HepG2 (cell line): ENCODE results near the gene CD34. TPM values are rescaled to one million over a fixed set of nuclear protein-coding genes. Genes with fewer than 3 reads are reported as not detected.

Source experiments
- ATAC-seq: fragments of 200-7000 bp; cut with Tn5 transposase; 3 replicates; pipeline ENCODE4 v1.9.1; 2020; ENCODE audit warnings: mild to moderate bottlenecking, moderate library complexity
- BruUV-seq: library from RNA; stranded (reverse); fragments of 400-500 nt; replicated peaks from 2 replicates; lab custom pipeline; 2021; lab: Mats Ljungman, UMichigan
- CTCF ChIA-PET: fragments of 300-600 bp; formaldehyde crosslinking; extraction: SDS; loops from one replicate; lab custom pipeline; 2021; ENCODE audit warnings: low total read pairs, inconsistent platforms, low intra/inter-chr PET ratio; lab: Yijun Ruan, JAX
- POLR2A ChIA-PET: fragments of 350-600 bp; sonication (Branson Sonifier 250); formaldehyde crosslinking; loops from one replicate; lab custom pipeline; 2020; ENCODE audit warnings: antibody characterized with exemption, inconsistent platforms; lab: Yijun Ruan, JAX
- DNase-seq: peaks from one replicate; pipeline ENCODE4 v3.0.0-alpha.2; 2015; ENCODE audit warnings: low spot score
- FAIRE-seq: peaks from 3 replicates; lab custom pipeline; 2011; peaks lifted over from hg19 to GRCh38; lab: Jason Lieb, UNC
- H2AFZ ChIP-seq: one replicate; pipeline ENCODE4 v1.6.1; 2011; ENCODE audit warnings: low read length, inconsistent platforms
- H3K27ac ChIP-seq: fragments of 300-600 bp; 3 replicates; pipeline ENCODE4 v1.8.0; 2011; ENCODE audit warnings: mixed run types, mild to moderate bottlenecking, mixed read lengths, low read length, inconsistent platforms; ENCODE audit not compliant: insufficient read depth; ENCODE audit errors: extremely low read length
- H3K27me3 ChIP-seq, 2 experiments: fragments of 200-600 bp in 1 of 2; 2 replicates in 1 of 2; 3 replicates in 1 of 2; pipeline versions ENCODE4 v1.6.0 to v1.8.0; 2011; ENCODE audit warnings: low read length in 2 of 2, mild to moderate bottlenecking in 2 of 2, moderate library complexity in 2 of 2, inconsistent platforms in 1 of 2; ENCODE audit not compliant: insufficient read depth in 2 of 2, control insufficient read depth in 1 of 2
- H3K36me3 ChIP-seq, 2 experiments: fragments of 200-600 bp in 1 of 2; replicated peaks in 1 of 2; 2 replicates in 1 of 2; 3 replicates in 1 of 2; pipeline versions ENCODE4 v1.5.1 to v1.8.0; 2011; ENCODE audit warnings: low read length in 2 of 2, inconsistent platforms in 1 of 2; ENCODE audit not compliant: insufficient read depth in 2 of 2, control insufficient read depth in 1 of 2
- H3K4me1 ChIP-seq: 2 replicates; pipeline ENCODE4 v1.5.1; 2012; ENCODE audit warnings: low read length, inconsistent platforms; ENCODE audit not compliant: insufficient read depth
- H3K4me2 ChIP-seq: 2 replicates; pipeline ENCODE4 v1.6.0; 2011; ENCODE audit warnings: low read depth, low read length, inconsistent platforms
- H3K4me3 ChIP-seq, 3 experiments: fragments of 200-600 bp in 1 of 3; sonication (generic), shearing (Covaris generic) in 1 of 3; replicated peaks in 1 of 3; 2 replicates each; pipeline ENCODE4 v1.5.1; 2011 to 2016; ENCODE audit warnings: low read length in 3 of 3, inconsistent platforms in 2 of 3, low read depth in 2 of 3, mild to moderate bottlenecking in 2 of 3, control low read depth in 1 of 3, mixed read lengths in 1 of 3; ENCODE audit not compliant: insufficient read depth in 1 of 3
- H3K79me2 ChIP-seq: one replicate; pipeline ENCODE4 v1.6.1; 2011; ENCODE audit warnings: low read length, inconsistent platforms; ENCODE audit not compliant: insufficient read depth
- H3K9ac ChIP-seq: 2 replicates; pipeline ENCODE4 v1.6.0; 2011; ENCODE audit warnings: mild to moderate bottlenecking, low read depth, low read length, inconsistent platforms; ENCODE audit not compliant: insufficient read depth
- H3K9me3 ChIP-seq: 2 replicates; pipeline ENCODE4 v1.5.1; 2012; ENCODE audit warnings: mild to moderate bottlenecking, low read length
- H4K20me1 ChIP-seq: 2 replicates; pipeline ENCODE4 v1.6.0; 2011; ENCODE audit warnings: inconsistent platforms, mild to moderate bottlenecking, low read length, moderate library complexity; ENCODE audit not compliant: insufficient read depth
- ADNP ChIP-seq: sonication (generic); formaldehyde crosslinking; IDR thresholded peaks from 2 replicates; pipeline ENCODE4 v1.4.0; 2020; ENCODE audit warnings: missing genetic modification reagents
- ARID5B ChIP-seq: IDR thresholded peaks from 2 replicates; pipeline ENCODE4 v1.4.0; 2020; ENCODE audit warnings: mild to moderate bottlenecking, missing genetic modification reagents
- FOSL2 ChIP-seq: sonication (generic); formaldehyde crosslinking; IDR thresholded peaks from 2 replicates; pipeline ENCODE4 v1.4.0; 2020; ENCODE audit warnings: missing genetic modification reagents
- HNF4G ChIP-seq, 2 experiments: sonication (generic) in 1 of 2; formaldehyde crosslinking in 1 of 2; IDR thresholded peaks; 2 replicates each; pipeline versions ENCODE4 v1.4.0 to v1.6.1; 2011 to 2020; ENCODE audit warnings: borderline replicate concordance in 2 of 2, low read depth in 2 of 2, mild to moderate bottlenecking in 2 of 2, low read length in 1 of 2, missing genetic modification reagents in 1 of 2, moderate library complexity in 1 of 2
- MAFF ChIP-seq: IDR thresholded peaks from 2 replicates; pipeline ENCODE4 v1.6.1; 2011; ENCODE audit warnings: low read depth, low read length, improper control_type of control experiment
- NFYB ChIP-seq: sonication (generic); formaldehyde crosslinking; IDR thresholded peaks from 2 replicates; pipeline ENCODE4 v1.4.0; 2020; ENCODE audit warnings: missing genetic modification reagents
- POGZ ChIP-seq: sonication (generic); formaldehyde crosslinking; IDR thresholded peaks from 2 replicates; pipeline ENCODE4 v1.4.0; 2020; ENCODE audit warnings: mild to moderate bottlenecking, missing genetic modification reagents
- RBFOX2 ChIP-seq: fragments of 200-400 bp; formaldehyde crosslinking; IDR thresholded peaks from 2 replicates; pipeline ENCODE4 v1.6.1; 2017; ENCODE audit warnings: low read depth, mild to moderate bottlenecking, low read length
- SRY ChIP-seq: sonication (generic); formaldehyde crosslinking; IDR thresholded peaks from 2 replicates; pipeline ENCODE4 v1.8.0; 2022; ENCODE audit warnings: mild to moderate bottlenecking, missing genetic modification reagents
- YEATS4 ChIP-seq: sonication (generic); formaldehyde crosslinking; IDR thresholded peaks from 2 replicates; pipeline ENCODE4 v1.4.0; 2020; ENCODE audit warnings: missing genetic modification reagents, borderline replicate concordance
- ZBTB10 ChIP-seq: sonication (generic); formaldehyde crosslinking; IDR thresholded peaks from 2 replicates; pipeline ENCODE4 v1.4.0; 2020; ENCODE audit warnings: missing genetic modification reagents, borderline replicate concordance
- ZNF460 ChIP-seq: sonication (generic); formaldehyde crosslinking; IDR thresholded peaks from 2 replicates; pipeline ENCODE4 v1.5.1; 2020; ENCODE audit warnings: missing genetic modification reagents, mild to moderate bottlenecking, borderline replicate concordance
- ZNF713 ChIP-seq: sonication (generic); formaldehyde crosslinking; IDR thresholded peaks from 2 replicates; pipeline ENCODE4 v1.4.0; 2020; ENCODE audit warnings: mild to moderate bottlenecking, missing genetic modification reagents
- WGBS: methylation state at CpG from one replicate; pipeline ENCODE4 v1.1.6; 2017; ENCODE audit warnings: low lambda C conversion rate; 5-methylcytosine and 5-hydroxymethylcytosine counted together
- in situ Hi-C: cut with HindIII; loops from 2 replicates; pipeline ENCODE4 v1.10.0; 2017; ENCODE audit warnings: low pct_unique_long_range_greater_than_20kb; ENCODE audit not compliant: extremely low pct_ligation_motif_present
- intact Hi-C: fragments of 100-400 bp; cut with micrococcal nuclease; formaldehyde crosslinking; loops from one replicate; pipeline ENCODE4 v1.10.0; 2022; ENCODE audit not compliant: unreplicated experiment
- polyA plus RNA-seq, 8 experiments: library from polyadenylated mRNA; depleted of rRNA in 3 of 8; stranded (reverse) in 7 of 8; unstranded in 1 of 8; fragments of >200 nt; fragmentation: Illumina TruSeq in 4 of 8; extraction: Trizol in 4 of 8; gene quantifications; 2 replicates each; pipeline versions ENCODE4 v1.2.1 to v1.2.3, GENCODE V29; 2011 to 2016; ENCODE audit warnings: low read depth in 4 of 8, missing spikeins in 1 of 8, mixed read lengths in 1 of 8; ENCODE audit not compliant: insufficient read depth in 1 of 8
- total RNA-seq, 5 experiments: library from RNA; depleted of rRNA; stranded (reverse); fragments of >200 nt; fragmentation: Illumina TruSeq; extraction: Trizol; gene quantifications; 2 replicates each; pipeline ENCODE4 v1.2.3, GENCODE V29; 2016; ENCODE audit warnings: low read depth in 1 of 5

CD34 gene
- total and polyA plus RNA-seq, 2 of the 13 experiments (the other 11 are each of a cell fraction or from before 2014, with no cell fraction given) = not detected

GRCh38 chr1:207941665-207942064 lies 30.7 kb upstream of the CD34 start:
- CTCF ChIA-PET = no interaction called here
- WGBS = 15% methylated on average over 7 of the region's 7 CpGs
- Histone ChIP-seq H4K20me1 (no peaks in the 10 kb centered on the region), H3K4me2 (no peak overlapping the region), H3K36me3 (no peaks in the 10 kb centered on the region), H2AFZ (no peak overlapping the region), H3K4me3 (no peak overlapping the region), H3K4me1 (no peaks in the 10 kb centered on the region), H3K9me3 (no peaks in the 10 kb centered on the region), H3K27ac (no peak overlapping the region), H3K27me3 (no peaks in the 10 kb centered on the region), H3K9ac (no peak overlapping the region), H3K79me2 (no peaks in the 10 kb centered on the region)
- DNase-seq = no peak
- POLR2A ChIA-PET = no interaction called here
- no peak for FAIRE-seq
- in situ Hi-C loops = no loop called here
- BruUV-seq = no TSS peak
- intact Hi-C loops = no loop called here
- no peak for ATAC-seq
- TF ChIP-seq RBFOX2 = no peak
- no peak for TF ChIP-seq SRY (CRISPR knock-in tag)
- no peak for TF ChIP-seq ADNP (CRISPR knock-in tag)

- intact Hi-C loops (no loop called here), in situ Hi-C loops (no loop called here)
- Histone ChIP-seq H3K27me3 (no peaks in the 10 kb centered on the region), H3K36me3 (no peaks in the 10 kb centered on the region), H3K4me2 (no peak overlapping the region), H4K20me1 (no peaks in the 10 kb centered on the region), H3K9me3 (no peaks in the 10 kb centered on the region), H2AFZ (no peak overlapping the region), H3K4me1 (no peaks in the 10 kb centered on the region), H3K9ac (no peak overlapping the region), H3K27ac (no peak overlapping the region), H3K4me3 (no peak overlapping the region), H3K79me2 (no peaks in the 10 kb centered on the region)
- ChIA-PET CTCF (no interaction called here), POLR2A (no interaction called here)
- WGBS = 8% methylated on average over 10 of the region's 10 CpGs
- BruUV-seq = no TSS peak
- ATAC-seq (peak; percentile 91), FAIRE-seq (no peak), DNase-seq (peak; percentile 67)
- TF ChIP-seq ZBTB10 (CRISPR knock-in tag) (no peak), ARID5B (peak; percentile 15; the same call in 1 of the 2 replicates), ZNF460 (CRISPR knock-in tag) (no peak), MAFF (peak; percentile 18; the same call in 1 of the 2 replicates), YEATS4 (CRISPR knock-in tag) (no peak), HNF4G (IDR thresholded peaks at IDR 0.05; ENCODE audit: borderline replicate concordance, low read depth, low read length) (no peak), HNF4G (CRISPR knock-in tag; IDR thresholded peaks at IDR 0.05; ENCODE audit: borderline replicate concordance, low read depth) (no peak), ZNF713 (no peak), NFYB (CRISPR knock-in tag) (no peak), POGZ (CRISPR knock-in tag) (peak; percentile 40; the same call in 1 of the 2 replicates), FOSL2 (peak; percentile 71)
These were observed 27.1 kb upstream of the CD34 start for GRCh38 chr1:207938016-207938415.
